K562 (cell line): ENCODE measurements around the gene CD164L2. TPM values are rescaled to one million over a fixed set of nuclear protein-coding genes. Genes with fewer than 3 reads are reported as not detected.

Experiments
- CBX1 ChIP-seq: sonication (generic); IDR thresholded peaks from 2 replicates; pipeline ENCODE4 v1.6.1; 2016; ENCODE audit warnings: antibody characterized with exemption, low read depth, mild to moderate bottlenecking
- CHAMP1 ChIP-seq: fragments of 450-650 bp; IDR thresholded peaks from 2 replicates; pipeline ENCODE4 v1.6.1; 2016; ENCODE audit warnings: mild to moderate bottlenecking
- ESRRA ChIP-seq: fragments of 450-650 bp; IDR thresholded peaks from 2 replicates; pipeline ENCODE4 v1.6.1; 2014; ENCODE audit warnings: low read depth, mild to moderate bottlenecking, moderate library complexity, borderline replicate concordance
- FUS ChIP-seq: fragments of 200-400 bp; formaldehyde crosslinking; optimal IDR thresholded peaks from 2 replicates; pipeline ENCODE3; 2017; ENCODE audit warnings: low read depth, low read length
- GTF2B ChIP-seq: IDR thresholded peaks from 2 replicates; pipeline ENCODE4 v1.6.1; 2011; ENCODE audit not compliant: insufficient read length; ENCODE audit errors: extremely low read depth
- HCFC1 ChIP-seq: IDR thresholded peaks from 2 replicates; pipeline ENCODE4 v1.6.1; 2012; ENCODE audit warnings: low read depth, low read length, improper control_type of control experiment
- IFI16 ChIP-seq: fragments of 250-450 bp; sonication (Bioruptor Pico); IDR thresholded peaks from 2 replicates; pipeline ENCODE4 v2.1.2; 2022; ENCODE audit warnings: mild to moderate bottlenecking, inconsistent platforms
- KDM4B ChIP-seq, 2 experiments: fragments of 450-650 bp in 1 of 2; sonication (generic) in 1 of 2; IDR thresholded peaks; 2 replicates each; pipeline ENCODE4 v1.6.1; 2016 to 2017; ENCODE audit warnings: borderline replicate concordance in 2 of 2, antibody characterized with exemption in 1 of 2, low read depth in 1 of 2, mild to moderate bottlenecking in 1 of 2
- MEIS2 ChIP-seq: fragments of 450-650 bp; IDR thresholded peaks from 2 replicates; pipeline ENCODE4 v1.6.1; 2014; ENCODE audit warnings: mild to moderate bottlenecking; ENCODE audit not compliant: partially characterized antibody
- NCOA4 ChIP-seq: fragments of 450-650 bp; IDR thresholded peaks from 2 replicates; pipeline ENCODE4 v1.6.1; 2018; ENCODE audit warnings: mild to moderate bottlenecking; ENCODE audit not compliant: partially characterized antibody
- NCOR1 ChIP-seq: fragments of 450-650 bp; IDR thresholded peaks from 2 replicates; pipeline ENCODE4 v1.6.1; 2016; ENCODE audit warnings: mild to moderate bottlenecking, moderate library complexity
- NONO ChIP-seq, 2 experiments: fragments of 200-400 bp in 1 of 2; fragments of 450-650 bp in 1 of 2; formaldehyde crosslinking in 1 of 2; IDR thresholded peaks; 2 replicates each; pipeline ENCODE4 v1.6.1; 2017; ENCODE audit warnings: low read depth in 2 of 2, mild to moderate bottlenecking in 2 of 2, moderate library complexity in 2 of 2, low read length in 1 of 2
- NR3C1 ChIP-seq: sonication (generic); formaldehyde crosslinking; IDR thresholded peaks from 2 replicates; pipeline ENCODE4 v1.8.1; 2022; ENCODE audit warnings: missing genetic modification reagents
- NRF1 ChIP-seq, 2 experiments: fragments of 450-650 bp; IDR thresholded peaks in 1 of 2; conservative IDR thresholded peaks in 1 of 2; 2 replicates each; pipeline ENCODE4 v1.6.1; 2014; ENCODE audit warnings: mild to moderate bottlenecking in 2 of 2
- SLC30A9 ChIP-seq: fragments of 250-450 bp; sonication (Bioruptor Pico); IDR thresholded peaks from 2 replicates; pipeline ENCODE4 v1.8.0; 2022; ENCODE audit warnings: mild to moderate bottlenecking, moderate library complexity
- SMAD1 ChIP-seq: fragments of 150-350 bp; IDR thresholded peaks from 2 replicates; pipeline ENCODE4 v1.6.1; 2014; ENCODE audit warnings: low read length, low read depth; ENCODE audit not compliant: partially characterized antibody
- TEAD2 ChIP-seq: fragments of 450-650 bp; IDR thresholded peaks from 2 replicates; pipeline ENCODE4 v1.6.1; 2016; ENCODE audit warnings: missing genetic modification characterization, control low read depth, missing compliant biosample characterization
- TRIM28 ChIP-seq: fragments of 450-650 bp; IDR thresholded peaks from 2 replicates; pipeline ENCODE4 v1.6.1; 2017
- ZBTB26 ChIP-seq: fragments of 450-650 bp; formaldehyde crosslinking; IDR thresholded peaks from 2 replicates; pipeline ENCODE4 v1.4.0; 2022; ENCODE audit warnings: missing genetic modification characterization
- ZBTB8A ChIP-seq: fragments of 450-650 bp; IDR thresholded peaks from 2 replicates; pipeline ENCODE4 v1.6.1; 2018; ENCODE audit warnings: mild to moderate bottlenecking, moderate library complexity; ENCODE audit not compliant: partially characterized antibody
- ZNF121 ChIP-seq: sonication (generic); formaldehyde crosslinking; conservative IDR thresholded peaks from 2 replicates; pipeline ENCODE4 v1.8.0; 2022; ENCODE audit warnings: missing genetic modification reagents
- ZNF263 ChIP-seq: sonication (generic); formaldehyde crosslinking; IDR thresholded peaks from 2 replicates; pipeline ENCODE4 v1.8.0; 2022; ENCODE audit warnings: mild to moderate bottlenecking, missing genetic modification reagents, borderline replicate concordance
- ZNF280A ChIP-seq: fragments of 450-650 bp; IDR thresholded peaks from 2 replicates; pipeline ENCODE4 v1.6.1; 2018; ENCODE audit warnings: mild to moderate bottlenecking, low read depth; ENCODE audit not compliant: partially characterized antibody
- ZNF830 ChIP-seq: fragments of 250-450 bp; sonication (Bioruptor Pico); IDR thresholded peaks from 2 replicates; pipeline ENCODE4 v1.5.0; 2021; ENCODE audit warnings: mild to moderate bottlenecking
- polyA plus RNA-seq, 8 experiments: library from polyadenylated mRNA; depleted of rRNA in 4 of 8; stranded (reverse) in 5 of 8; unstranded in 3 of 8; fragments of >200 nt; fragmentation: Nextera tagmentation in 2 of 8; fragmentation: Illumina TruSeq in 1 of 8; extraction: Ambion mirVana in 2 of 8; extraction: Trizol in 1 of 8; gene quantifications; 2 replicates each; pipeline versions ENCODE4 v1.2.1 to v1.2.3, GENCODE V29; 2011 to 2014; ENCODE audit warnings: inconsistent platforms in 1 of 8, missing spikeins in 1 of 8
- total RNA-seq, 7 experiments: library from RNA; depleted of rRNA in 6 of 7; stranded (reverse); fragments of >200 nt in 6 of 7; fragmentation: Illumina TruSeq in 2 of 7; extraction: Trizol in 2 of 7; gene quantifications; 2 replicates each; pipeline versions ENCODE4 v1.2.1 to v1.2.3, GENCODE V29; 2011 to 2021; ENCODE audit warnings: low replicate concordance in 1 of 7

Gene CD164L2
- total and polyA plus RNA-seq, 9 of the 15 experiments (the other 6 are each of a cell fraction or from before 2014, with no cell fraction given) = 0.08 to 0.92 (median 0.38) TPM; not detected in 1

GRCh38 chr1:27392096-27392777 lies 9.1 kb upstream of the CD164L2 start, which contains the start of gene GPR3 (continued):
- no peak for TF ChIP-seq ZBTB8A
- TF ChIP-seq NR3C1 = peak; percentile 76; the same call in 1 of the 2 replicates
- peak; percentile 90 to 91 for TF ChIP-seq NRF1 (conservative IDR thresholded peaks at IDR 0.05 in 1 of 2, IDR thresholded peaks at IDR 0.05 in 1 of 2)
- no peak for TF ChIP-seq NCOA4
- TF ChIP-seq ZNF121 (CRISPR knock-in tag) = no peak
- TF ChIP-seq ZBTB26 (CRISPR knock-in tag) = peak; percentile 92; the same call in 1 of the 2 replicates
- TF ChIP-seq TRIM28 = peak; percentile 93
- TF ChIP-seq HCFC1 = peak; percentile 57
- 0 out of 2 replicates have a peak, but pooled peaks have one; percentile 54 for TF ChIP-seq ZNF830 (CRISPR knock-in tag)
- no peak for TF ChIP-seq SMAD1
- no peak for TF ChIP-seq IFI16 (CRISPR knock-in tag)
- TF ChIP-seq SLC30A9 = no peak
- peak; percentile 57 for TF ChIP-seq MEIS2
- no peak for TF ChIP-seq FUS
- peak; percentile 99 for TF ChIP-seq ESRRA
- no peak for TF ChIP-seq ZNF280A
- no peak for TF ChIP-seq CHAMP1
- no peak for TF ChIP-seq GTF2B
- no peak for TF ChIP-seq KDM4B (IDR thresholded peaks at IDR 0.05; ENCODE audit: borderline replicate concordance in 2 of 2, low read depth in 1 of 2)
- peak in 1 of 2 experiments; percentile 70; a peak in 2 of 4 replicates for TF ChIP-seq NONO (IDR thresholded peaks at IDR 0.05; ENCODE audit: low read depth in 2 of 2, low read length in 1 of 2)
- TF ChIP-seq CBX1 = peak; percentile 24; the same call in 1 of the 2 replicates
- TF ChIP-seq NCOR1 = 0 out of 2 replicates have a peak, but pooled peaks have one; percentile 22
- no peak for TF ChIP-seq TEAD2 (tag)
- no peak for TF ChIP-seq ZNF263 (CRISPR knock-in tag)
